ENCODE results near the gene TARS3. TPM values are rescaled to one million over a fixed set of nuclear protein-coding genes. Genes with fewer than 3 reads are reported as not detected.

TARS3 gene
- total RNA-seq, 1 experiment from 2014 or later = 14.1 TPM

DNA sequence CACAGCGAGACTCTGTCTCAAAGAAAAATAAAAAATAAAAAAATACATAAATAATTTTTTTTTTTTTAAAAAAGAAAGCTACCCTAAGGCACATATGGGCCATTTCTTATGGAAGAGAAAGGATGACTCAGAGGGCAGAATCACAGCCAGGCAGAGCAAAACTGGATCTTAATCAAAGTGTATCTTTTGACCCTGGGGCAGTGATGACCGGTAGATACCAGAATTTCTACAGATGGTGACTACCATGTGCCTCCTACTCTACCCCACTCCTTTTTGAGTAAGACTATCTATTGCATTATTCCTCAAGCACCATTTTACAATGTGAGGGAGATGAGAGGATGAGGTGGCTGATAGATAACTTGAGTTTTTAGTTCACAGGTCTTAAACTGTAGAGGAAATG, 26.0 kb downstream of the TARS3 start:
- no peak overlapping the region for H3K4me2 ChIP-seq (ENCODE audit: insufficient read depth, insufficient read length, low read length)
- no CpG with 5 or more reads among the region's 2 CpGs for WGBS (ENCODE audit: extremely low coverage, insufficient read length, low lambda C conversion rate)
- H3K27me3 ChIP-seq (ENCODE audit: insufficient read depth, low read length) = no peaks in the 10 kb centered on the region
- H3K14ac ChIP-seq (ENCODE audit: insufficient read depth, low read length) = no peak overlapping the region
- no peak overlapping the region for H3T11ph ChIP-seq (ENCODE audit: low read length)
- H3K23ac ChIP-seq (ENCODE audit: insufficient read length, low read depth, low read length) = no peak overlapping the region
- Mint-ChIP-seq H3K36me3 (ENCODE audit: insufficient read depth in 1 of 3, low read depth in 3 of 3) (peaks cover 18 to 71% (median 50%) of the 10 kb centered on the region in 3 experiments; a peak in 6 of 7 replicates), H3K27me3 (ENCODE audit: low read depth) (no peaks in the 10 kb centered on the region), H3K4me1 (peaks cover under 1 to 3% of the 10 kb centered on the region in 2 experiments), H3K27ac (no peak overlapping the region), H3K9me3 (no peaks in the 10 kb centered on the region), H3K4me3 (no peak overlapping the region)
- no peak overlapping the region for H3K56ac ChIP-seq (ENCODE audit: insufficient read length, low read depth, low read length)
- no peak overlapping the region for H2AFZ ChIP-seq (ENCODE audit: low read length)
- H2BK120ac ChIP-seq (ENCODE audit: low read depth, low read length, poor library complexity, severe bottlenecking) = no peak overlapping the region
- H4K8ac ChIP-seq (replicated peaks; ENCODE audit: insufficient read length, low read depth, low read length) = no peak overlapping the region
- no peak overlapping the region for H2BK12ac ChIP-seq (ENCODE audit: insufficient read length, low read depth, low read length)
- H2AK5ac ChIP-seq (ENCODE audit: insufficient read length, low read length) = no peak overlapping the region
- H3K4ac ChIP-seq (ENCODE audit: low read depth, low read length) = no peak overlapping the region
- H3K4me1 ChIP-seq (ENCODE audit: insufficient read depth, low read length) = no peaks in the 10 kb centered on the region
- no peak overlapping the region for H3K9ac ChIP-seq (ENCODE audit: extremely low read depth, insufficient read length, low read length)
- no peak overlapping the region for H2BK15ac ChIP-seq (ENCODE audit: low read depth, low read length)
- no peaks in the 10 kb centered on the region for H3K23me2 ChIP-seq (ENCODE audit: insufficient read length, low read depth, low read length, poor library complexity, severe bottlenecking)
- no peak overlapping the region for H3K27ac ChIP-seq (ENCODE audit: insufficient read length, low read depth, low read length)
- no peak overlapping the region for H2BK20ac ChIP-seq (ENCODE audit: low read depth, low read length, poor library complexity, severe bottlenecking)
- H3K79me1 ChIP-seq (ENCODE audit: insufficient read depth, low read depth, low read length, poor library complexity, severe bottlenecking) = no peaks in the 10 kb centered on the region
- no peaks in the 10 kb centered on the region for H3K79me2 ChIP-seq (ENCODE audit: insufficient read depth, low read length)
- TF ChIP-seq, protein P1, sequence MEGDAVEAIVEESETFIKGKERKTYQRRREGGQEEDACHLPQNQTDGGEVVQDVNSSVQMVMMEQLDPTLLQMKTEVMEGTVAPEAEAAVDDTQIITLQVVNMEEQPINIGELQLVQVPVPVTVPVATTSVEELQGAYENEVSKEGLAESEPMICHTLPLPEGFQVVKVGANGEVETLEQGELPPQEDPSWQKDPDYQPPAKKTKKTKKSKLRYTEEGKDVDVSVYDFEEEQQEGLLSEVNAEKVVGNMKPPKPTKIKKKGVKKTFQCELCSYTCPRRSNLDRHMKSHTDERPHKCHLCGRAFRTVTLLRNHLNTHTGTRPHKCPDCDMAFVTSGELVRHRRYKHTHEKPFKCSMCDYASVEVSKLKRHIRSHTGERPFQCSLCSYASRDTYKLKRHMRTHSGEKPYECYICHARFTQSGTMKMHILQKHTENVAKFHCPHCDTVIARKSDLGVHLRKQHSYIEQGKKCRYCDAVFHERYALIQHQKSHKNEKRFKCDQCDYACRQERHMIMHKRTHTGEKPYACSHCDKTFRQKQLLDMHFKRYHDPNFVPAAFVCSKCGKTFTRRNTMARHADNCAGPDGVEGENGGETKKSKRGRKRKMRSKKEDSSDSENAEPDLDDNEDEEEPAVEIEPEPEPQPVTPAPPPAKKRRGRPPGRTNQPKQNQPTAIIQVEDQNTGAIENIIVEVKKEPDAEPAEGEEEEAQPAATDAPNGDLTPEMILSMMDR (conservative IDR thresholded peaks at IDR 0.05) = no peak
- DNase-seq = no peak
- H4K20me1 ChIP-seq (ENCODE audit: control insufficient read depth, insufficient read depth, insufficient read length) = no peaks in the 10 kb centered on the region
- no peaks in the 10 kb centered on the region for H3K9me3 ChIP-seq (ENCODE audit: control insufficient read depth, low read depth, low read length)
- H4K5ac ChIP-seq (ENCODE audit: insufficient read length, low read depth, low read length) = no peak overlapping the region
- no peak overlapping the region for H4K91ac ChIP-seq (ENCODE audit: insufficient read length, low read depth, low read length)
- H3K18ac ChIP-seq (ENCODE audit: insufficient read length, low read depth, low read length) = no peak overlapping the region
- no peak overlapping the region for H2BK5ac ChIP-seq (ENCODE audit: insufficient read length, low read length)
